Kidney epithelial cell (primary cell): ENCODE data around the gene POLD1. TPM values are rescaled to one million over a fixed set of nuclear protein-coding genes. Genes with fewer than 3 reads are reported as not detected.

Experiments
- DNase-seq: peaks from one replicate; pipeline ENCODE4 v3.0.0-alpha.2; 2010; ENCODE audit warnings: low read depth
- H3K27me3 ChIP-seq: 2 replicates; pipeline ENCODE4 v1.6.0; 2011; ENCODE audit warnings: low read length; ENCODE audit not compliant: control insufficient read depth, insufficient read depth
- H3K36me3 ChIP-seq: 2 replicates; pipeline ENCODE4 v1.5.1; 2011; ENCODE audit warnings: low read length; ENCODE audit not compliant: control insufficient read depth, insufficient read depth
- H3K4me3 ChIP-seq: 2 replicates; pipeline ENCODE4 v1.5.1; 2011; ENCODE audit warnings: low read depth, mild to moderate bottlenecking, control low read depth, low read length
- total RNA-seq: library from RNA; depleted of rRNA; stranded (reverse); fragments of >200 nt; gene quantifications from 2 replicates; pipeline ENCODE4 v1.2.3, GENCODE V29; 2015
- TF ChIP-seq, protein P1 (sequence below): IDR thresholded peaks from 2 replicates; pipeline ENCODE4 v1.5.1; 2011; ENCODE audit warnings: mild to moderate bottlenecking, moderate library complexity, low read length, control low read depth, inconsistent platforms; ENCODE audit not compliant: insufficient read depth, poor library complexity, severe bottlenecking

POLD1 gene
- total RNA-seq, 1 donor from 2014 or later = 30.3 TPM

DNA sequence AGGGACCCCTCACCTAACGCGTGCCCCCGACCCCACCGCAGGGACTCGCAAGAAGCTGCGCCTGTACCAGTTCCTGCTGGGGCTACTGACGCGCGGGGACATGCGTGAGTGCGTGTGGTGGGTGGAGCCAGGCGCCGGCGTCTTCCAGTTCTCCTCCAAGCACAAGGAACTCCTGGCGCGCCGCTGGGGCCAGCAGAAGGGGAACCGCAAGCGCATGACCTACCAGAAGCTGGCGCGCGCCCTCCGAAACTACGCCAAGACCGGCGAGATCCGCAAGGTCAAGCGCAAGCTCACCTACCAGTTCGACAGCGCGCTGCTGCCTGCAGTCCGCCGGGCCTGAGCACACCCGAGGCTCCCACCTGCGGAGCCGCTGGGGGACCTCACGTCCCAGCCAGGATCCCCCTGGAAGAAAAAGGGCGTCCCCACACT is 43.9 kb downstream of the POLD1 start:
- H3K27me3 ChIP-seq = peaks cover 34% of the 10 kb centered on the region
- TF ChIP-seq, protein P1, sequence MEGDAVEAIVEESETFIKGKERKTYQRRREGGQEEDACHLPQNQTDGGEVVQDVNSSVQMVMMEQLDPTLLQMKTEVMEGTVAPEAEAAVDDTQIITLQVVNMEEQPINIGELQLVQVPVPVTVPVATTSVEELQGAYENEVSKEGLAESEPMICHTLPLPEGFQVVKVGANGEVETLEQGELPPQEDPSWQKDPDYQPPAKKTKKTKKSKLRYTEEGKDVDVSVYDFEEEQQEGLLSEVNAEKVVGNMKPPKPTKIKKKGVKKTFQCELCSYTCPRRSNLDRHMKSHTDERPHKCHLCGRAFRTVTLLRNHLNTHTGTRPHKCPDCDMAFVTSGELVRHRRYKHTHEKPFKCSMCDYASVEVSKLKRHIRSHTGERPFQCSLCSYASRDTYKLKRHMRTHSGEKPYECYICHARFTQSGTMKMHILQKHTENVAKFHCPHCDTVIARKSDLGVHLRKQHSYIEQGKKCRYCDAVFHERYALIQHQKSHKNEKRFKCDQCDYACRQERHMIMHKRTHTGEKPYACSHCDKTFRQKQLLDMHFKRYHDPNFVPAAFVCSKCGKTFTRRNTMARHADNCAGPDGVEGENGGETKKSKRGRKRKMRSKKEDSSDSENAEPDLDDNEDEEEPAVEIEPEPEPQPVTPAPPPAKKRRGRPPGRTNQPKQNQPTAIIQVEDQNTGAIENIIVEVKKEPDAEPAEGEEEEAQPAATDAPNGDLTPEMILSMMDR = no peak
- DNase-seq = peak; percentile 39
- no peak overlapping the region for H3K4me3 ChIP-seq
- no peaks in the 10 kb centered on the region for H3K36me3 ChIP-seq

GRCh38 chr19:50428772-50429463 is 44.8 kb downstream of the POLD1 start:
- Histone ChIP-seq H3K36me3 (no peaks in the 10 kb centered on the region), H3K4me3 (no peak overlapping the region), H3K27me3 (peaks cover 38% of the 10 kb centered on the region)
- DNase-seq = no peak
- TF ChIP-seq, protein P1 = no peak

DNA sequence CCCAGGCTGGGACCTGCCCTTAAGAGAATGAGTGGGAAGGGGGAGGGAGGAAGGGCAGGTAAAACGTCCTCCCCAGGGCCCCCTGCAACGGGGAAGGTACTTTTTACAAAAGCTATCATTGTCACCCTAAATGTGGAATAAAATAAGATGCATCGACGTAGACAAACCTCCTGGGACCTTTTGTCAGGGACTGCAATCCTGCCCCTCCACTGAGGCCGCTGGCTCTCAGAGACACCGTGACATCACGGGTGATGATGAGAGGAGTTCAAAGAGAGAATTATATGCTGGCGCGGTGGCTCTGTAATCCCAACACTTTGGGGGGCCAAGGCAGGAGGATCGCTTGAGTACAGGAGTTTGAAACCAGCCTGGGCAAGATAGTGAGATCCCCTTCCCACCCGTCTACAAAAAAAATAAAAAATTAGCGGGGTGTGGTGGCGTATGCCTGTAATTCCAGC is 46.8 kb downstream of the POLD1 start:
- DNase-seq = no peak
- TF ChIP-seq, protein P1 = no peak
- no peaks in the 10 kb centered on the region for H3K36me3 ChIP-seq
- peaks cover 45% of the 10 kb centered on the region for H3K27me3 ChIP-seq
- H3K4me3 ChIP-seq = peak overlapping the region; percentile 57

DNA sequence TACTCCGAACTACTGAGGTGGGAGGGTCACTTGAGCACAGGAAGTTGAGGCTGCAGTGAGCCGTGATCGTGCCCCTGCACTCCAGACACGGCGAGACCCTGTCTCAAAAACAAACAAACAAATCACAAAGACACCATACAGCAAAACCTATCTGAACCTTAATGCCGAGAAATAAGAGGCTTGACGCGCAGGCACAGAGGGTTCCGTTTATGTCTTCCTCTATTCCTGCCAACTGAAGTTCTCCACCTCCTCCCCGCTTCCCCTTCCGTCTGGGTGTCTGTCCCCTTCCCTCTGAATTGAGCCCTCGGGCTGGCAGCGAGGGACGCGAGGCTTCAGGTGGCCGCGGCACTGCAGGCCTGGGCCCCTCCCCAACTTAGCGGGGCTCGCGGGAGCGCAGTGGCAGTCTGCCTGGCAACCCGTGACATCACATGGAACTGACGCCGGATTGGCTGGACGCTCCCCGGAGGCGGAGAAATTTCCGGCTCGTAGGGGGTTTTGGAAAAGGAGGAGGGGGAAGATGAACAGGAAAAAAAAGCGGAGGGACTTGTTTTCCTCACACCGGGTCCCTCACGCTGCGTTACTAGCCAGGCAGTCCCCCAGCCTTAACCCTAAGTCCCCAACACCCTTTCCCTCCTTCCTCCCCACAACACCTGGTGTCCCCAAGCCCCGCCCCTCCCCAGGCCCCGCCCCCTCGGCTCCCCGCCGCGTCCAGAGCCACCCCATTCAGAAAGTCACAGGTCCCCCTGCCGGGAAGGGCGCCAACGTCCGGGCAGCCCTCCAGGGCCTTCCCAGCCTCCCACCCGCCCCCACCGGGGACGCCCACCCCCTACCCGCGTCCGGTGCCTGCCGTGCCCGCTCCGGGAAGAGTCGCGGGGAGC is 47.4 kb downstream of the POLD1 start:
- TF ChIP-seq, protein P1 = no peak
- Histone ChIP-seq H3K4me3 (peak overlapping the region; percentile 57), H3K27me3 (peaks cover 46% of the 10 kb centered on the region), H3K36me3 (no peaks in the 10 kb centered on the region)
- no peak for DNase-seq

- TF ChIP-seq, protein P1 = no peak
- DNase-seq = no peak
- H3K4me3 ChIP-seq = peak within 1 kb of the TSS; percentile 57
- no peaks in the 10 kb centered on the region for H3K36me3 ChIP-seq
- H3K27me3 ChIP-seq = peaks cover 48% of the 10 kb centered on the region
Observed at GRCh38 chr19:50432221-50433028, 48.3 kb downstream of the POLD1 start, which contains the start of gene MYBPC2. TSS of gene MYBPC2 (plus strand) at chr19:50432892. CDS start at chr19:50432954, 62 bp downstream.
